HG03460 (cell line): ENCODE data around the gene LRRIQ3.

ENCODE experiments used
- ATAC-seq: cut with Tn5 transposase; IDR thresholded peaks from one replicate; pipeline ENCODE4 v1.9.1; 2021; ENCODE audit not compliant: unreplicated experiment

The LRRIQ3 gene

DNA sequence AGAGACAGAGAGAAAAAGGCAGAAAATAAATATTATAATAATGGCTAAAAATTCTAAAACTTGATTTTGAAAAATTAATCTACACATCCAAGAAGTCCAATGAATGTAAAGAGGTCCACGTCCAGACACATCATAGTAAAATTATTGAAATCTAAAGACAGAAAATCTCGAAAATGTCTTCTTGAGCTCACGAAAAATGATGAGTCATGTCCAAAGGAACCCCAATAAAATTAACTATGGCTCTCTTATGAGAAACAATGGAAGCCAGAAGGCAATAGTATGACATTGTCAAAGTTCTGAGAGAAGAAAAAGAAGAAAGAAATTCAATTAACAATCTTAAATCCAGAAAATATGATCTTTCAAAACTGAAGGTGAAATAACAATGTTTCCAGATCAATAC is 84.6 kb downstream of the LRRIQ3 start:
- ATAC-seq, result no peak

DNA sequence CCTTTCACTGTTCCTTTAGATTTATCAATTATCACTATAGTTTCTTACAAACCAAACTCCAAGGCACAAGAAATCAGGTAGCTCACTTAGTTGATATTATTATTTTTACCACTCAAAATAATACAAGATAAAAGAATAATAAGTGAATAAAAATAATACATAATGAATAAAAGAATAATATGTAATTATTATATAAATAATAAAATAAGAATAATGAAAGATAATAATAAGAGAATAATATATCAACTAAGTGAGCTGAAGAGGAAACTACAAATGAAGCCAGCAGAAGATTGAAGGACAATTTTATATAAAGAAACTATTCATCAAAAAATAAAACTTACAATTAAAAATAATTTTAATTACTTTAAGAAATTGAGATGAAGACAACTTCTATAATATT is 90.6 kb downstream of the LRRIQ3 start:
- ATAC-seq, result no peak

DNA sequence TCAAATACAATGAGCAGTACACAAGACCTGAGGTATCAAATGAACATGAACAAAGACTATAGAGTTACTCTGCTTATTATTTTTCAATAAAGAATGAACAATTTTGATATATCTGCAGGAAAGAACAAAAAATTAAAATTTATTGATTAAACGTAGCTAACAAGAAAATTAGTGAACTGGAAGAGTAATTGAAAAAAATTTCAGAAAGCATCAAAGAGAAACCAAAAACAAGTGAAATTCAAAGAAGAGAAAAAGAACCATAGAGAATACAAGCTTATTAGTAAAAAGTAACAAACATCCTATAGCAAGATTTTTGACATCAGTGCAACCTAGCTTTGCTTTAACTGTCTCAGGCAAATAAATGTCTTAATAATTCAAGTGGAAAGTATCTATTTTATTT is 106.6 kb downstream of the LRRIQ3 start:
- ATAC-seq, result no peak

DNA sequence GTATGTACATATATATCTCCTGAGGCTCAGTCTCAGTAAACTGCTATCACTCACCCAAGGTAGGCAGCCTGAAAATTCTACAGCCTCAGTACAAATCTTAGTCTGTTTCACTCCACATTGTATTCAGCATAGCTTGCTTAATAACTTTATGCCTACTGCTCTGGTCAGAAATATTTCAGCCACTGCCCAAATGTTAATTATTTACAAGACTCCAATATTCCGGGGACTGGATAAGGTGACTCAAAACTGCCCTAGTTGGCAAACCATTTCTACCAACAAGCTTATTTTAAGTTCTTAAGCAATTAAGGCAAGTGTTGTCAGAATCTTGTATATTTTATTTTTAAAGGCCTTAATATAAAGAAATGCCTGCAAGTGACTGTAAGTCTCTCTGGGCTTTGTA is 114.8 kb downstream of the LRRIQ3 start:
- ATAC-seq, result no peak

GRCh38 chr1:74065081-74065480 is 132.9 kb downstream of the LRRIQ3 start:
- ATAC-seq, result no peak

GRCh38 chr1:74057719-74058118 is 140.3 kb downstream of the LRRIQ3 start:
- no peak for ATAC-seq

- no peak for ATAC-seq
Measured at GRCh38 chr1:74053407-74053806, 144.6 kb downstream of the LRRIQ3 start.

DNA sequence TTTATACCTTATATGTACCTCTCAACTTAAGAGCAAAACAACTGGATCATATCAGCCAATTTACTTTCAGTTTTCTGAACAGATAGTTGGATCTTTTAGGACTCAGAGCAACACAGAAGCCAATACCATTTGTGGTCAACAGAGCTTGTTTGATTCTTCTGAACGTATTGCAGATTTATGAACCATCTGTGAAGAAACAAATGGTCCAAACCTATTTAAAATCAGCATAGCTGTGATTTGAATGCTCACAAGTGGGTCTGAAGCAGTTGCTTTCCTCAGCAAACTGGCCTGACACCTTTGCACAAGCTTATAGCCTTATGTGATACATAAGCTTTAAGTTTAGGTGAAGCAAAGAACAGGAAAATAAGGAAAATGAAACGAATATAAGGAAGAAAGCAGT is 147.6 kb downstream of the LRRIQ3 start:
- no peak for ATAC-seq

DNA sequence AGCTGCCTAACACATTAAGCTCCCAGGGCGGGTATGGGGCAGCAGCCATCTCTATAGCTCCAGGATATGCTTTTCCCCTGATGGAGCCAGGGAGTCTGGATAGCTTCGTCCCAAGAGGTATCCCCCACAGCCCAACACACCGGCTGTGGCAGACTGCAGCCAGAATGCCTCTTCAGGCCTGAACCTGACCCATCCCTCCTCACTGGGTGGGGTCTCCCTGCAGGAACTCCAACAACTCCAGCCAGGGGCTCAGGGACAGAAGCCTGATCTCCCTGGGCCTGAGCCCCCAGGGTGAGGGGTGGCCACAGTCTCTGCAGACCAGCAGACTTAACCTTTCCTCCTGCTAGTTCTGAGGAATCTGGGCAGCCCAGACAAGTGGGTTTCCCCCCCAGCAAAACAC is 159.9 kb downstream of the LRRIQ3 start:
- no peak for ATAC-seq

GRCh38 chr1:74012583-74012982 is 185.4 kb downstream of the LRRIQ3 start:
- no peak for ATAC-seq

- ATAC-seq, result no peak
Measured at GRCh38 chr1:74011736-74012135, 186.2 kb downstream of the LRRIQ3 start.

DNA sequence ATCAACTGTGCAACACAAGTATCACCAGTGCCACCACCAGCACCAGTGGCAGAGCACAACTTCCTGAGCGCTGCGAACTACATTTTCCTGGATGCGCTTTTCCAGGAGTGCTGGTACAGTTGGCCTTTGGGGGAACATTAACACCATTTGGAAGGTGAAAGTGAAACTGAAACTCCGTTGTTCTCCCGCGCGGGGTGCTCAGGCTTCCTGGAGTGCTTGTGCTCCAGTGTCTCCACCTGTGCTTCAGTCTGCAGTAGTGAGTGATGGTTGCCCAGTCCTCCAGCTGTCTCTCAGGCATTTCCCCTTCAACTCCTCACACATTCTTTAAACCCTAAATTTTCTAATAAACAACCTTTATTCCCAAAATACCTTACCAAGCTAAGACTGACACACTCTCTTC is 187.8 kb downstream of the LRRIQ3 start:
- no peak for ATAC-seq

GRCh38 chr1:74005533-74005932 is 192.4 kb downstream of the LRRIQ3 start:
- no peak for ATAC-seq

DNA sequence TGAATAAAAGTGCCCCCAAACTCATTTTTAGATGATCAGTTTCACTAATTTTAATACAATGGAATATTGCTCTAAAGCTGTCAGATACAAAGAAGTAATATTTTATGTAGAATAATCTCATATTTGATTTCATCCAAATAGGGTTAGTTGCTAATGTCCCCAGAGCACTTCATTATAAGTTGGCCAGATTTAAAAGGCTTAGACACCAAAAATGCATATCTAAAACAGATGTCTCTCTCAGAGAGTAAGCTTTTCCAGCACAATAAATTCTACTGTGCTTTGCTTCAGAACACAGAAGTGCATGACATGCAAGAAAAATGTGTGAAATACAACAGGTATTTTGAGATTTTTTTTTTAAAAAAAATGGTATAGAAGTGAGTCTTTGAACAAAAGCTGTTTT is 194.2 kb downstream of the LRRIQ3 start:
- ATAC-seq, result no peak

- no peak for ATAC-seq
Measured at GRCh38 chr1:73998348-73998959, 199.5 kb downstream of the LRRIQ3 start.

DNA sequence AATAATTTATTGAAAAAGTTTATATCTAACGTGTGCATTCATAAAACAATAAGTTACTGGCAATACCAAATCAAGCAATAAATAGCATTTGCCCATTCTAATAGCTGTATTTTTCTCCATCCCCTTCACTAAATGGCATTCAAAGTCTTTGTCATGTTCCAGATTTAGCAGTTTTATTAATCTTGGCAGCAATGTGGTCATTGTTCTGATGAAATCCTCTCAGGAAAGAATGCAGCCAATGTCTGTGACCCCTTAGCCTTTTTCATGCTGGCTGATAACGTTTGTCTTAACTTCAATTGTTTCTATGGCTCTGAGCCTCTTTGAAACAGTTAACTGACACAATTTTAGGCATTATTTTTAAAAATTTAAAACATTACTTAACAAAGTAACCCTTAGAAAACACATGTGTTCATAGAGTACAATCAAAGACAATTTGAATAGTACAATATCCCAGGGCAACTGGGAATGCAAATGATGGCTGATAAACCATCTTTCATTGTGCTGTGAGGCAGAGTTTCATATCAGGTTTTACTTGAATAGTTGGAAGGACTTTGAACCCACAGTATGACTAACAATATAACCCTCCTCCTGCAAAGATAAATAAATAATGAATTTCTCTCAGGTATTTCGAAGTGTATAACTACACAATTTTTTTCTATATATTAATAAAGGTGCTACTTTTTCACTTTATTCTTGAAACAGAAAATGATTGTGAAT is 217.5 kb downstream of the LRRIQ3 start:
- no peak for ATAC-seq

GRCh38 chr1:73979684-73980083 is 218.3 kb downstream of the LRRIQ3 start:
- ATAC-seq, result no peak

DNA sequence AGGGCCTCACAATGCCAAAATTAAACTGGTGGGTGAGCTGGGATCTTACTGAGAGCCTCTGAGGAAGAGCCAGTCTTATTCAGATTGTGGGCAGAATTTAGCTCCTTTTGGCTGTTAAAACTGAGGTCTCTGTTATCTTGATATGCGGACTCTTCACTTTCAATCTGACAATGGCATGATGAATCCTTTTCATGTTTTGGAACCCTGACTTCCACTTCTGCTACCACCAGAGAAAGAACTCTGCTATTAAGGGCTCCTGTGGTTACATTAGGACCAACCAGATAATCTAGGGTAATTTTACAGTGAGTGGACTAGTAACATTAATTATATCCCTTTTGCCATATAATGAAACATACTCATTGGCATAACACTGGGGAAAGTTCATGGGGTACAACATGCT is 219.0 kb downstream of the LRRIQ3 start:
- ATAC-seq, result no peak
